A673 (cell line): ENCODE results near the gene LIMS2.

Source experiments
- EZH2 ChIP-seq: fragments of 200-600 bp; sonication (generic); IDR thresholded peaks from 2 replicates; pipeline ENCODE4 v1.6.1; 2017; ENCODE audit warnings: borderline replicate concordance, low read depth, mild to moderate bottlenecking, mixed read lengths, antibody characterized with exemption, low read length; ENCODE audit not compliant: poor library complexity, severe bottlenecking
- TF ChIP-seq, protein P1 (sequence below): fragments of 300-800, 200-600 bp; sonication (generic); conservative IDR thresholded peaks from 2 replicates; pipeline ENCODE4 v1.5.1; 2017; ENCODE audit warnings: low read depth, mild to moderate bottlenecking, antibody characterized with exemption, low read length, moderate library complexity, mixed read lengths

DNA sequence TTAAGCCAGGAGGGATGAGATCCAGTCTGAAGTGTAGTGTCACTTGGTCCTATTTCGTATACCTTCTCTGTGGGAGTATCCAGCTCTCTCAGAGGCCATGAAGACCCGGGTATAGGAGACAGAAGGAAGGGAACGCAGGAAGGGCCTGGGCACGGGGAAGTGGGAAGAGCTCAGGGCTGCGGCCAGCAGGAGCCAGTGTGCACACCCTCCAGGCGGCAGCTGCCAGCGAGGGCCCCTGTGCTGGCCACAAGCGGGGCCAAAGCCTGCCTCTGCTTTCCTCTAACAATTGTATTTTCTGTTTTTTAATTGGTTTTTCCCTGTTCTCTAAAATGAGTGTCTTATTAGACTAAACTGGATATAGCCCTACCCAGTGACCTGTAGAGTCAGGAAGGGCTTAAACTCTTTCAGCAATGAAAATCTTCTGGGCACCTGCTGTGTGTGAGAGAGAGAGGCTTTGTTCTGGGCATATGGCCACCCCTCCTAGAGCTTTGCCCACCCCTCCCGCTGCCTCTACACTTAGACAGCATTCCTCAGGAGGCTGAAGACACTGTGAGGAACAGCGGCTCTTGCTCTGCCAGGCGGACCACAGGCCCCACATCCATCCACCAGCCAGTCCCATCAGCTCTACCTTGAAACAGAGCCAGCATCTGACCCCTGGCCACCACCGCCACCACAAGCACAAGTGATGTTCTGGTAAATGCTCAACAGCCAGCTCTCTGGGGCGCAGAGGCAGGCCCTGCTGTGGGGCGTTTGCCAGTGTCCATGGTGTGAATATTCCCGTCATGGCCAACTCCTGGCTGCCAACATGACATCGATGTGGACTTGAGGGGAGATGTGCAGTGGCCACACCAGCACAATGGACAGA is 19.9 kb downstream of the LIMS2 start:
- TF ChIP-seq, protein P1, sequence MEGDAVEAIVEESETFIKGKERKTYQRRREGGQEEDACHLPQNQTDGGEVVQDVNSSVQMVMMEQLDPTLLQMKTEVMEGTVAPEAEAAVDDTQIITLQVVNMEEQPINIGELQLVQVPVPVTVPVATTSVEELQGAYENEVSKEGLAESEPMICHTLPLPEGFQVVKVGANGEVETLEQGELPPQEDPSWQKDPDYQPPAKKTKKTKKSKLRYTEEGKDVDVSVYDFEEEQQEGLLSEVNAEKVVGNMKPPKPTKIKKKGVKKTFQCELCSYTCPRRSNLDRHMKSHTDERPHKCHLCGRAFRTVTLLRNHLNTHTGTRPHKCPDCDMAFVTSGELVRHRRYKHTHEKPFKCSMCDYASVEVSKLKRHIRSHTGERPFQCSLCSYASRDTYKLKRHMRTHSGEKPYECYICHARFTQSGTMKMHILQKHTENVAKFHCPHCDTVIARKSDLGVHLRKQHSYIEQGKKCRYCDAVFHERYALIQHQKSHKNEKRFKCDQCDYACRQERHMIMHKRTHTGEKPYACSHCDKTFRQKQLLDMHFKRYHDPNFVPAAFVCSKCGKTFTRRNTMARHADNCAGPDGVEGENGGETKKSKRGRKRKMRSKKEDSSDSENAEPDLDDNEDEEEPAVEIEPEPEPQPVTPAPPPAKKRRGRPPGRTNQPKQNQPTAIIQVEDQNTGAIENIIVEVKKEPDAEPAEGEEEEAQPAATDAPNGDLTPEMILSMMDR: no peak
- no peak for TF ChIP-seq EZH2
